HL-60/S4 treated with phorbol 12-myristate 13-acetate at 8.2 ng/mL for 4 days and 3 days (cell line): Measurements from ENCODE around the gene DUSP8.

Experiments used
- in situ Hi-C: fragments of 300-500 bp; cut with MboI; formaldehyde crosslinking; loops from 2 replicates; pipeline ENCODE4 v1.15.0; 2022; ENCODE audit warnings: low sequenced_read_pairs

The DUSP8 gene

DNA sequence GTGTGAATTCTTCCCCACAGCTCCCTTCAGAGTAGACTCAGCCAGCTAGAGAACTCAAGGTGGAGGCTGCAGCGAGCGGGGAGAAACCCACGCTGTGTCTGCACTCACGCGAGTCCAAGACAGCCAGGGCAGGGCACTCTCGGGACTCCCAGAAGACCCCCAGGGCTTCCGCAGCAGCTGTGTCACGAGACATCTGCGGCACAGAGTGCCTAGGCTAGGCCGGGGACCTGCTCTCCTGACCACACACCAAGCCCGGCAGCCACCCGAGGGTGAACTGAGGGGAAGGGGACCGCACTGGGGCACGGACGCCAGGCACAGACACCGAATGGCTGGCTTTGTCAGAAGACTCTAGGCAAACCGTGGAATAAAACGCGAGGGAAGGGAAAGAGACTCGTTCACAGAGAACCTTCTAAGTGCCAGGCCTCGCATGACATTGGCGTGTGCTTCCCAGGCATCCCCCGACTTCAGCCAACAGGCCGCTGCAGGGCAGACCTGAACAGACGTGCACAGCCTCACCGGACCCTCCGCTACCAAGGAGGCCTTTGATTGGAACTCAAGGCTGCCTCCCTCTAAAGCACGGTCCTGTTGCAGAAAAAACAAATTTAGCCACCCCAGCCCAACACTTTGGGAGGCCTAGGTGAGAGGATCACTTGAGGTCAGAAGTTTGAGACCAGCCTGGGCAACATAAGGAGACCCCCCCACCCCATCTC is 67.3 kb downstream of the DUSP8 start:
- in situ Hi-C loops: no loop called here

DNA sequence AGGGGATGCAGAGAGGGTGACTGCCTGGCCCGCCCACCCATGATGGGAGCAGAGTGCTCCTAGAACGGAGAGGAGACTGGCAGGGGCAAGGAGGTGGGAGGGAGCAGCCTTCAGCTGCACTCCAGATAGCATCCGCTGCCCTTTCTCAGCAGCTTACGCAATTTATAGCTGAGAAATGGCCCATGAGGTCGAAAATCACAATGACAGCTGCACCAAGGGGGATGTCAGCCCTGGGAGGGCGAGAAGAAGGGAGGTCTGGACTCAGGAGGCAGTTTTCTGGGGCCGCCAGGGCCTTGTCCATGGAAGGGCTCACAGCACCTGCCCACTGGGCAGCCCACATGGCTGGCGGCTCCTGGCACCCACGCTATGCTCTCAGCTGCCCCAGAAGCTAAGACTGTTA is 67.9 kb downstream of the DUSP8 start:
- in situ Hi-C loops: no loop called here
